HG02970 (cell line): ENCODE measurements around the gene CD52.

ENCODE experiments used
- ATAC-seq: cut with Tn5 transposase; IDR thresholded peaks from one replicate; pipeline ENCODE4 v1.9.1; 2021; ENCODE audit warnings: mild to moderate bottlenecking, moderate library complexity, moderate number of reproducible peaks; ENCODE audit not compliant: unreplicated experiment, low FRiP score

CD52 gene

GRCh38 chr1:26352338-26352679 is 34.6 kb downstream of the CD52 start:
- ATAC-seq: no peak

- ATAC-seq: no peak
These were observed 35.6 kb downstream of the CD52 start for GRCh38 chr1:26353210-26353859.

- no peak for ATAC-seq
These were observed 36.4 kb downstream of the CD52 start, which contains the start of gene CRYBG2 for GRCh38 chr1:26353976-26354820. TSS of gene CRYBG2 (minus strand) at chr1:26354130. CDS start at chr1:26346657, 7,473 bp downstream.

- ATAC-seq: no peak
These were observed 37.2 kb downstream of the CD52 start for GRCh38 chr1:26354972-26355371.

- ATAC-seq: no peak
These were observed 38.3 kb downstream of the CD52 start for GRCh38 chr1:26356106-26356505.

- no peak for ATAC-seq
These were observed 39.4 kb downstream of the CD52 start for GRCh38 chr1:26357121-26357602.

GRCh38 chr1:26358411-26359384 is 40.9 kb downstream of the CD52 start:
- no peak for ATAC-seq

GRCh38 chr1:26359981-26360806 is 42.4 kb downstream of the CD52 start:
- ATAC-seq: no peak

- ATAC-seq: no peak
These were observed 43.2 kb downstream of the CD52 start for GRCh38 chr1:26360807-26361604.

GRCh38 chr1:26361605-26362122 is 43.9 kb downstream of the CD52 start:
- no peak for ATAC-seq

GRCh38 chr1:26362331-26362730 is 44.6 kb downstream of the CD52 start:
- ATAC-seq: no peak

- no peak for ATAC-seq
These were observed 46.0 kb downstream of the CD52 start for GRCh38 chr1:26363549-26364448.

- ATAC-seq: no peak
These were observed 47.2 kb downstream of the CD52 start for GRCh38 chr1:26364956-26365355.

- ATAC-seq: no peak
These were observed 49.7 kb downstream of the CD52 start for GRCh38 chr1:26367441-26367840.

- no peak for ATAC-seq
These were observed 50.2 kb downstream of the CD52 start for GRCh38 chr1:26368006-26368405.

- no peak for ATAC-seq
These were observed 50.7 kb downstream of the CD52 start for GRCh38 chr1:26368486-26368885.
